Activated CD4-positive, alpha-beta T cell treated with anti-CD3 and anti-CD28 coated beads, Interleukin-2, amount 10 ng/mL, durations not matched to agents 24 days and 14 days (primary cell): ENCODE results near the gene SCAPER. TPM values are rescaled to one million over a fixed set of nuclear protein-coding genes. Genes with fewer than 3 reads are reported as not detected.

Source experiments
- DNase-seq: peaks from one replicate; pipeline ENCODE4 v3.0.0; 2022
- H3K27ac Mint-ChIP-seq: one replicate; pipeline ENCODE4 v1.8.0; 2022; ENCODE audit warnings: mild to moderate bottlenecking, mixed read lengths
- H3K27me3 Mint-ChIP-seq: one replicate; pipeline ENCODE4 v1.8.0; 2022; ENCODE audit warnings: mixed read lengths
- H3K36me3 Mint-ChIP-seq: one replicate; pipeline ENCODE4 v1.8.0; 2022; ENCODE audit warnings: low read depth, mild to moderate bottlenecking, mixed read lengths
- H3K4me1 Mint-ChIP-seq: one replicate; pipeline ENCODE4 v1.8.0; 2021; ENCODE audit warnings: mixed read lengths
- H3K4me3 Mint-ChIP-seq: one replicate; pipeline ENCODE4 v1.8.0; 2022; ENCODE audit warnings: mild to moderate bottlenecking, moderate library complexity, mixed read lengths
- H3K9me3 Mint-ChIP-seq: one replicate; pipeline ENCODE4 v1.8.0; 2021; ENCODE audit warnings: mixed read lengths
- intact Hi-C: fragments of 100-400 bp; cut with micrococcal nuclease; formaldehyde crosslinking; loops from one replicate; pipeline ENCODE4 v1.15.1; 2023
- total RNA-seq: library from RNA; stranded (reverse); gene quantifications from 2 replicates; pipeline ENCODE4 v1.2.3, GENCODE V29; 2022

Gene SCAPER
- total RNA-seq, 1 donor from 2014 or later = 31.0 TPM

DNA sequence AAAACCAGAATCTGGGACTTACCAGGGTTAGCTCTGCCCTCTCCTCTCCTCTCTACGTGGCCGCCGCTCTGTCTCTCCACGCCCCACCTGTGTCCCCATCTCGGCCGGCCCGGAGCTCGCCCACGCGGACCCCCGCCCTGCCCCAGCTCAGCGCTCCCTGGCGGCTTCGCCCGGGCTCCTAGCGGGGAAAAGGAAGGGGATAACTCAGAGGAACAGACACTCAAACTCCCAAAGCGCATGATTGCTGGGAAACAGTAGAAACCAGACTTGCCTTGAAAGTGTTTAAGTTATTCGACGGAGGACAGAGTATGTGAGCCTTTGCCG is 563.1 kb downstream of the SCAPER start:
- intact Hi-C loops = no loop called here
- Mint-ChIP-seq H3K27me3 (peaks cover 77% of the 10 kb centered on the region), H3K4me1 (peaks cover 41% of the 10 kb centered on the region), H3K36me3 (peaks cover 17% of the 10 kb centered on the region), H3K27ac (peak overlapping the region; percentile 73), H3K4me3 (peak overlapping the region; percentile 60), H3K9me3 (no peaks in the 10 kb centered on the region)
- DNase-seq = peak; percentile 59

DNA sequence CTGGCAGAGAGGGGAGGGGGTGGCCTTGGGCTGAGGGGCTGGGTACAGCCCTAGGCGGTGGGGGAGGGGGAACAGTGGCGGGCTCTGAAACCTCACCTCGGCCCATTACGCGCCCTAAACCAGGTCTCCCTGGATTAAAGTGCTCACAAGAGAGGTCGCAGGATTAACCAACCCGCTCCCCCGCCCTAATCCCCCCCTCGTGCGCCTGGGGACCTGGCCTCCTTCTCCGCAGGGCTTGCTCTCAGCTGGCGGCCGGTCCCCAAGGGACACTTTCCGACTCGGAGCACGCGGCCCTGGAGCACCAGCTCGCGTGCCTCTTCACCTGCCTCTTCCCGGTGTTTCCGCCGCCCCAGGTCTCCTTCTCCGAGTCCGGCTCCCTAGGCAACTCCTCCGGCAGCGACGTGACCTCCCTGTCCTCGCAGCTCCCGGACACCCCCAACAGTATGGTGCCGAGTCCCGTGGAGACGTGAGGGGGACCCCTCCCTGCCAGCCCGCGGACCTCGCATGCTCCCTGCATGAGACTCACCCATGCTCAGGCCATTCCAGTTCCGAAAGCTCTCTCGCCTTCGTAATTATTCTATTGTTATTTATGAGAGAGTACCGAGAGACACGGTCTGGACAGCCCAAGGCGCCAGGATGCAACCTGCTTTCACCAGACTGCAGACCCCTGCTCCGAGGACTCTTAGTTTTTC is 563.6 kb downstream of the SCAPER start:
- peaks cover 17% of the 10 kb centered on the region for H3K36me3 Mint-ChIP-seq
- intact Hi-C loops = no loop called here
- peaks cover 80% of the 10 kb centered on the region for H3K27me3 Mint-ChIP-seq
- H3K27ac Mint-ChIP-seq = peak overlapping the region; percentile 73
- H3K4me3 Mint-ChIP-seq = peak overlapping the region; percentile 60
- H3K9me3 Mint-ChIP-seq = no peaks in the 10 kb centered on the region
- DNase-seq = peak; percentile 65
- peaks cover 46% of the 10 kb centered on the region for H3K4me1 Mint-ChIP-seq

DNA sequence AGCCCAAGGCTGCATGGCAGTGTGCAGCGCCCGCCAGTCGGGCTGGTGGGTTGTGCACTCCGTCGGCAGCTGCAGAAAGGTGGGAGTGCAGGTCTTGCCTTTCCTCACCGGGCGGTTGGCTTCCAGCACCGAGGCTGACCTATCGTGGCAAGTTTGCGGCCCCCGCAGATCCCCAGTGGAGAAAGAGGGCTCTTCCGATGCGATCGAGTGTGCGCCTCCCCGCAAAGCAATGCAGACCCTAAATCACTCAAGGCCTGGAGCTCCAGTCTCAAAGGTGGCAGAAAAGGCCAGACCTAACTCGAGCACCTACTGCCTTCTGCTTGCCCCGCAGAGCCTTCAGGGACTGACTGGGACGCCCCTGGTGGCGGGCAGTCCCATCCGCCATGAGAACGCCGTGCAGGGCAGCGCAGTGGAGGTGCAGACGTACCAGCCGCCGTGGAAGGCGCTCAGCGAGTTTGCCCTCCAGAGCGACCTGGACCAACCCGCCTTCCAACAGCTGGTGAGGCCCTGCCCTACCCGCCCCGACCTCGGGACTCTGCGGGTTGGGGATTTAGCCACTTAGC is 564.3 kb downstream of the SCAPER start:
- H3K9me3 Mint-ChIP-seq = no peaks in the 10 kb centered on the region
- intact Hi-C loops = no loop called here
- peaks cover 17% of the 10 kb centered on the region for H3K36me3 Mint-ChIP-seq
- H3K4me3 Mint-ChIP-seq = peak overlapping the region; percentile 83
- H3K4me1 Mint-ChIP-seq = peaks cover 47% of the 10 kb centered on the region
- H3K27ac Mint-ChIP-seq = peak overlapping the region; percentile 35
- H3K27me3 Mint-ChIP-seq = peaks cover 80% of the 10 kb centered on the region
- peak; percentile 79 for DNase-seq

DNA sequence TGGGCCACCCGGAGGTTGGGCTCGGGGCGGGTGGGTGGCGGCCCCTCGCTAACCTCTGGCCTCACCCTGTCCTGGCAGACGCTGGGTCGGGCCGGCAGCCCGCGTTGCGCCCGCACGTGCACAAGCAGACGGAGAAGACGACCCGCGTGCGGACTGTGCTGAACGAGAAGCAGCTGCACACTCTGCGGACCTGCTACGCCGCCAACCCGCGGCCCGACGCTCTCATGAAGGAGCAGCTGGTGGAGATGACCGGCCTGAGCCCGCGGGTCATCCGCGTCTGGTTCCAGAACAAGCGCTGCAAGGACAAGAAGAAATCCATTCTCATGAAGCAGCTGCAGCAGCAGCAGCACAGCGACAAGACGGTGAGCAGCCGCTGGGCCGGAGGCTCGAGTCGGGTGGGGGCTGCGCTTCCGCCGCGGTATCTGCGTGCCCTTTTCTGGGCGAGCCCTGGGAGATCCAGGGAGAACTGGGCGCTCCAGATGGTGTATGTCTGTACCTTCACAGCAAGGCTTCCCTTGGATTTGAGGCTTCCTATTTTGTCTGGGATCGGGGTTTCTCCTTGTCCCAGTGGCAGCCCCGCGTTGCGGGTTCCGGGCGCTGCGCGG is 564.8 kb downstream of the SCAPER start:
- H3K27ac Mint-ChIP-seq = peak overlapping the region; percentile 12
- H3K27me3 Mint-ChIP-seq = peaks cover 80% of the 10 kb centered on the region
- peak overlapping the region; percentile 83 for H3K4me3 Mint-ChIP-seq
- peaks cover 13% of the 10 kb centered on the region for H3K36me3 Mint-ChIP-seq
- H3K4me1 Mint-ChIP-seq = peaks cover 47% of the 10 kb centered on the region
- intact Hi-C loops = no loop called here
- peak; percentile 78 for DNase-seq
- H3K9me3 Mint-ChIP-seq = no peaks in the 10 kb centered on the region

DNA sequence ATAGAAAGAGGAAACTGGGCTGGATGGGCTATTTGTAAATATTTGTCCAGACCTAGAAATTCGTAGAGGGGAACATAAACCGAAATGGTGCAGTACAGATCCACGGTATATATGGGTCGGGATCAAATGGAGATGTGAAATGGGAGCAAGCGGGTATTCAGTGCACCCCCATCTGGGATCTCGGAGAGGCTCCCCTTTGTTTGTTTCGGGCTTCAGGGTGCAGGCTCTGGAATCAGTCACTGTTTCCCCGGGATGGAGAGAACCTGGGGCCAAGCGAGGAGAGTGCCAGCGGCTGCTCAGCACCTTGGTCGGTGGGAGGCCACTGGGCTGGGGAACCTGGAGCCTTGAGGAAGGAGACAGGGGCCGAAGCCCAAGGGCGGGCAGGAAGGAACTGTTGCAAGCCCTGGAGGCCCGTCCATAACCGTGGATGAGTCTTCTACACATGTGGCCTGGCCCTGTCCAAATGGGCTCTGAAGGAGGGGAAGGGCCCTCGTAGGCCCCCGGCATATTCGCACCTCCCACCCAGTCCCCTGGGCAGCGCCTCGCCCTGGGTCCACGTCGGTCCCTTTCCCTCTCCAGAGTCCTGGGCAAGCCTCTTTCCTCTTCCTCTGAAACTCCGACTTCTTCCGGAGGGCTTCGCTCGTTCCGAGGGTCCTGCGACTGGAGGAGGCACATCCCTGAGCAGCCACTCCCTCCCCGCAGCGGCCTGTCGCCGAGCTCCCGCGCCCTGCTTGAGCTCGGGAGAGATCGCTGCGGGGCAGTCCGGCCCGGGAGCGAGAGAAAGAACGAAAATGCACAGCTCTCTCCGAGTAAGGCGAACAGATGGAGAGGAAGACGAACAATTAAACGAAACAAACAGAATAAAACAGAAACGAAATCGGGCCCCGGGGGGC is 565.6 kb downstream of the SCAPER start:
- Mint-ChIP-seq H3K4me1 (peaks cover 48% of the 10 kb centered on the region), H3K27me3 (peaks cover 78% of the 10 kb centered on the region), H3K36me3 (peaks cover 11% of the 10 kb centered on the region), H3K4me3 (peak overlapping the region; percentile 83), H3K9me3 (no peaks in the 10 kb centered on the region), H3K27ac (peak overlapping the region; percentile 12)
- intact Hi-C loops = loop anchor here (5.0 kb wide), 1 partner anchor 277 kb away; no protein-coding TSS in a partner anchor
- peak; percentile 76 for DNase-seq

DNA sequence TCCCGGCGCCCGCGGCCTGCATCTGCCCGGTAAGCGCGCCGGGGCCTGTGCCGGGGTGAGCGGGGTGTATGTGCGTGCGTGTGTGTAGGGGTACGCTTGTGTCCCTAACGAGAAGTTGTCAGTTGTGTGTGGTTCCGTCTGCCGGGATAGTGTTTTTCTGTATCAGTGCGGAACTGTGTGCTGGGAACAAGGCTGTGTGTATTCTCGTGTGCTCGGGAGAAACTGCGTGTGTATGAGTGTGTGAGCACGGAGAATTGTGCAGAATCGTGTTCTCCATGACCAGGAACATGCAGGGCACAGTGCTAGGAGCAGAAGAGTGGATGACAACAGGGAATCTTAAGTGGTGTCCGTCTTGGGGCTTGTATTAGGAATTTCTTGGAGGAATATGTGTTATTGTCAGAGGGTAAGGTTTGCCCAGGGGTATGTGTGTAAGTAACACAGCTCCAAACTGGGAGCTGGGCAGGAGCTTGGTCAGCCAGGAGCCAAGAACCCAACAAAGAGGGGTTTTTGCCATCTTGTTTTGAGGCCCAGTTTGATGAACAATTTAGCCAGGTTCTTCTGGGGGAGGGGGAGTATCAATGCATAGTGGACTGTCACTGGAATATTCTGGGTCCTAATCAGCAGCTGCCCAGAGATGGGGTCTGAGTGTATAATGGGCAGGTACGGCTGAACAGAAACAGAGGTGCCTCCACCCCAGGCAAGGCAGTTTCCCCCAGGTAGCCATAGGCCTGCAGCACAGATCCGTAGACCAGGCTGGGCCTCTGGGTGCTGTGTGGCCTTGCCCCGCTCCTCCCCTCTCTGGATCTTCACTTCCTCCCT is 566.4 kb downstream of the SCAPER start:
- peak overlapping the region; percentile 83 for H3K4me3 Mint-ChIP-seq
- H3K4me1 Mint-ChIP-seq = peaks cover 52% of the 10 kb centered on the region
- H3K9me3 Mint-ChIP-seq = no peaks in the 10 kb centered on the region
- peaks cover 11% of the 10 kb centered on the region for H3K36me3 Mint-ChIP-seq
- no peak overlapping the region for H3K27ac Mint-ChIP-seq
- DNase-seq = peak; percentile 59
- H3K27me3 Mint-ChIP-seq = peaks cover 77% of the 10 kb centered on the region
- intact Hi-C loops = loop anchor here (5.0 kb wide), 1 partner anchor 276 kb away; no protein-coding TSS in a partner anchor

DNA sequence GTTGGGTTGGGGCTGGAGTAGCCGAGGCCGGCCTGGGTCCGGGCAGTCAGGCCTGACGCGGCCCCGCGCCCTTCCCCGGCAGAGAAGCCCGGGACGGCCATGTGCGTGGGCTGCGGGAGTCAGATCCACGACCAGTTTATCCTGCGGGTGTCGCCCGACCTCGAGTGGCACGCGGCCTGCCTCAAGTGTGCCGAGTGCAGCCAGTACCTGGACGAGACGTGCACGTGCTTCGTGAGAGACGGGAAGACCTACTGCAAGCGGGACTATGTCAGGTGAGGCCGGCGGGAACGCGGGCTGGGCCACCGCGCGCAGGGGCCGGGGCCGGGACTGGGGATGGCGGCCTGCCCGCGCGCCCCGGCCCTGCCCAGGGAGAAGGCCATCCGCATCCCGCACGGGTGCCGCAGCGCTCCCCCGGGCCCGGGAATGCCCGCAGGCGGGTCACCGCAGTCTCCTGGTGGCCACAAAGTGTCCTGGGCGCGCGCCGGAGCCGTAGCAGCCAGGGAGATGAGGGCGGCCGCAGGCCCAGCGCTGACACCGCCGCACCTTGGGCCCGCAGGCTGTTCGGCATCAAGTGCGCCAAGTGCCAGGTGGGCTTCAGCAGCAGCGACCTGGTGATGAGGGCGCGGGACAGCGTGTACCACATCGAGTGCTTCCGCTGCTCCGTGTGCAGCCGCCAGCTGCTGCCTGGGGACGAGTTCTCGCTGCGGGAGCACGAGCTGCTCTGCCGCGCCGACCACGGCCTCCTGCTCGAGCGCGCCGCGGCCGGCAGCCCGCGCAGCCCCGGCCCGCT is 567.2 kb downstream of the SCAPER start:
- Mint-ChIP-seq H3K36me3 (peaks cover 11% of the 10 kb centered on the region), H3K27me3 (peaks cover 69% of the 10 kb centered on the region), H3K4me1 (peaks cover 48% of the 10 kb centered on the region), H3K4me3 (peak overlapping the region; percentile 78), H3K9me3 (no peaks in the 10 kb centered on the region), H3K27ac (peak overlapping the region; percentile 25)
- intact Hi-C loops = loop anchor here (1.0 to 5.0 kb wide), 6 partner anchors 7 to 276 kb away; partner anchors contain the start of gene ETFA
- DNase-seq = peak; percentile 74

DNA sequence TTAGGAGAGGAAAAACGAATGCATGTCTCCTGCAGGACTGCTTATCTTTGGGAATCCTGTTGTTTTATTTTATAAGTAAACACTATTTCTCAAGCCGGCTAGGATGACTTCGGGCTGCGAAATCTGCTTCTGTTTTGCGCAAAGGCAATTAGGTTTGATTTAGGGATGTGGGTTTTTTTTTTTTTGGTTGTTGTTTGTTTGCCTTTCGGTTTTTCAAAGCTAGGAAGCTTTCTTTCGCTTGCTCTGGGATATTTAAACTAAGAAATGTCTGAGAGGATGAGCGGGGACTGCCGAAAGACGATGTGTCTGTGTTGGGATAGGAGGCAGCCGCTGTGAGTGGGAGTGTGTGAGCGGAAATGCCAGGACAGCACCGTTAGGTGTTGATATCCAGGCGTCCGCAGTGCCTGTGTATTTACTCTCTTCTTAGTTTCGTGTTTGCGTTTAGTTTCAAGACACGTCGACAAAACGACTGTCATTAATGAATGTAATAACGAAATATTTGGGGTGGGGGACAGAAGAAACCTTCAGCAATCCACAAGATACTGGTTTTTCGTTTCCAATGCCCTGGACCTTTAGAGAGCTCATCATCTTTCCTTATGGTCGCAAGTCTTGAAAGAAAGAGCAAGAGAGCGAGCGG is 568.0 kb downstream of the SCAPER start:
- Mint-ChIP-seq H3K9me3 (no peaks in the 10 kb centered on the region), H3K27ac (peak overlapping the region; percentile 25), H3K27me3 (peaks cover 69% of the 10 kb centered on the region), H3K36me3 (peaks cover 10% of the 10 kb centered on the region), H3K4me1 (peaks cover 48% of the 10 kb centered on the region), H3K4me3 (peak overlapping the region; percentile 78)
- peak; percentile 74 for DNase-seq
- intact Hi-C loops = loop anchor here (1.0 to 5.0 kb wide), 6 partner anchors 8 to 275 kb away; partner anchors contain the start of gene ETFA

DNA sequence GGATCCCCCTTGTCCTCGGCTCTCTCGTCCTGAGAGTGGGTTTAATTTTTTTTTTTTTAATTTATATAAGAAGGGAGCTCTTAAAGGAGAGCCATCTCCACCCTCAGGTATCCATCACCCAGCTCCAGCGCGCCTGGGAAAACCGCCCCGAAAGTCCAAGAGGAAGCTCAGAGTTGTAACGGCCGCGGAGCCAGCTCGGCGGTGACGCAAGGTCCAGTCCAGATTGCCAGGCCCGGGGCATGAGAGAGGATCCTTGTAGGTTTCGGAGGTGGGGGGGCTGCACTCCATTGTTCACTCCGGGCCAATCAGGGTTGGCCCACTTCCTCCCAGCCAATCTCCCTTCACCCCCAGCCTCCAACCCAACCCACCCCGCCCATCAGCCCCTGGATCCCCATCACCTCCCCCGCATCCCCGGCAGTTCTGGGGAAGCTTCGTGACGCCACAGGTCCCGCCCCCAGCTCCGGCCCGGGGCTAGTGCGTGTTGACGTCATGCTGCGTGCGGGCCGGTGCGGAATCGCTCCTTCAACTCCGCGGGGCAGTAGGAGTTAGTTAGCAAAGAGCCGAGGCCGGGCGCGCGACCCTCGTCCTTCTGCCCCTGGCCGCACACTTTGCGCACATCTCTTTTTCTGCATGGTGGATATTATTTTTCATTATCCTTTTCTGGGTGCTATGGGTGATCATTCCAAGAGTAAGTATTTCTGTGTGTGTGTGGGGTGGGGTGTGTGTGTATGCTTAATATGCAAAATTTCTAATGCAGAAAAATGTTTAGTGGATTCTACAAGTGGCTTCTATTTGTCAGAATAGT is 568.7 kb downstream of the SCAPER start, which contains the start of gene ISL2:
Gene ISL2 (plus strand): TSS at position 520 of the 805 bp plus-strand sequence. CDS start 111 bp downstream, at position 631.
- peak within 1 kb of the TSS; percentile 81 for H3K27ac Mint-ChIP-seq
- H3K4me1 Mint-ChIP-seq = peaks cover 41% of the 10 kb centered on the region
- DNase-seq = peak; percentile 93
- intact Hi-C loops = loop anchor here (1.0 to 5.0 kb wide), 6 partner anchors 9 to 274 kb away; partner anchors contain the start of gene ETFA
- H3K36me3 Mint-ChIP-seq = peaks cover 6% of the 10 kb centered on the region
- peaks cover 62% of the 10 kb centered on the region for H3K27me3 Mint-ChIP-seq
- no peaks in the 10 kb centered on the region for H3K9me3 Mint-ChIP-seq
- peak within 1 kb of the TSS; percentile 78 for H3K4me3 Mint-ChIP-seq

DNA sequence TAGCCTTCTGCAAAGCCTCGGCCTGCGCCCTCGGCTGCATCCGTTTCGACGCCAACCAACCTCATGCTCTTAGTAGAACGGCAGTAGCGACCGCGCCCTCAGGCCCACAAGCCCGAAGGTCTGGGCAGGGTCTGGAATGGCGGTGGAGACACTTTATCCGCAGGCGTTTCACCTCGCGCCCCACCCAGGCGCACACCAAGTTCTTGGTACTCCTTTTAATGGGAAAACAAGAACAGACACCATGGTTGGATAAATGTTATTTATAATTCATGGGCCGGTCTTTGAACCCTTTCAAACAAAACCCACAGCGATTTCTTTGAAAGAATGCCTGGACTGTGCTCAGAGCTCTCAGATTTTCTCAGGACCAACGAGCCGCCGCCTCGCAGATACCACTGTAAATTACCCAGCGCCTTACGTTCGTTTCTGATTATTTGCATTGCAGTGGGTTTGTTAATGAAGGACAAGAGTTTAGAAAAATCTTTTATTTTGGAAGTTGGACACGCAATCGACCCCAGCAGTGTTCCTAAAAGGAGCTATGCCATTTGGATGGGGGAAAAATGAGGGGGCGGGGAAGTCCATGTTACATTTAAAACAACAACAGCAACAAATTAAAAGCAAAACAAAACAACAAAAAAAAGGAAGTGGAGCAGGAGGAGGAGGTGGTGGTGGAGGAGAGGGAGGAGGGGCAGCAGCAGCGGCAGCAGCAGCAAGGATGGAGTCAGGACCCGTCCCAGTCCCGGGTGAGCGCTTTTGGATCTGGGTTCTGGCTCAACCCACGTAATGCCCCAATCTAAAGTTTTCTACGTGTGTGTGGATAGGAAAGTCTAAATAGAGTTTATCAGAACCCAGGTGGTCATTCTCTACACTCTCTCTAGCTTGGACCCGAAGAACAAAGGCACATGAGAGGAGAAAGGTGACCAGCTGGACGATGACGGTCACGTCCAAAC is 569.6 kb downstream of the SCAPER start:
- H3K4me1 Mint-ChIP-seq = peaks cover 38% of the 10 kb centered on the region
- peak overlapping the region; percentile 78 for H3K4me3 Mint-ChIP-seq
- peak; percentile 77 for DNase-seq
- peaks cover 6% of the 10 kb centered on the region for H3K36me3 Mint-ChIP-seq
- H3K27ac Mint-ChIP-seq = peak overlapping the region; percentile 81
- no peaks in the 10 kb centered on the region for H3K9me3 Mint-ChIP-seq
- H3K27me3 Mint-ChIP-seq = peaks cover 59% of the 10 kb centered on the region
- intact Hi-C loops = loop anchor here (2.0 to 5.0 kb wide), 5 partner anchors 25 to 273 kb away; partner anchors contain the start of gene ETFA
